Neuron (in vitro differentiated cells): ENCODE data around the gene ADGRG6.

ENCODE experiments used
- H2AFZ ChIP-seq: one replicate; pipeline ENCODE4 v1.6.1; 2013; ENCODE audit warnings: low read depth, mild to moderate bottlenecking, inconsistent platforms, low read length, moderate library complexity
- H3K27me3 ChIP-seq: one replicate; pipeline ENCODE4 v1.6.1; 2013; ENCODE audit warnings: low read length; ENCODE audit not compliant: insufficient read depth
- H3K36me3 ChIP-seq: one replicate; pipeline ENCODE4 v1.6.1; 2013; ENCODE audit warnings: low read length; ENCODE audit not compliant: insufficient read depth
- H3K4me1 ChIP-seq: one replicate; pipeline ENCODE4 v1.6.1; 2013; ENCODE audit warnings: low read length; ENCODE audit not compliant: insufficient read depth
- H3K4me3 ChIP-seq: 2 replicates; pipeline ENCODE4 v1.5.1; 2013; ENCODE audit warnings: mild to moderate bottlenecking, low read length, moderate library complexity
- H3K9me3 ChIP-seq: one replicate; pipeline ENCODE4 v1.6.1; 2013; ENCODE audit warnings: low read length

The ADGRG6 gene

GRCh38 chr6:142406131-142406530 is 104.3 kb downstream of the ADGRG6 start:
- Histone ChIP-seq H3K9me3 (no peaks in the 10 kb centered on the region), H3K4me1 (no peaks in the 10 kb centered on the region), H2AFZ (no peak overlapping the region), H3K4me3 (no peak overlapping the region), H3K36me3 (no peaks in the 10 kb centered on the region), H3K27me3 (no peaks in the 10 kb centered on the region)

GRCh38 chr6:142407685-142408273 is 106.0 kb downstream of the ADGRG6 start:
- no peak overlapping the region for H3K4me3 ChIP-seq
- H3K4me1 ChIP-seq, result no peaks in the 10 kb centered on the region
- H2AFZ ChIP-seq, result no peak overlapping the region
- H3K9me3 ChIP-seq, result no peaks in the 10 kb centered on the region
- no peaks in the 10 kb centered on the region for H3K36me3 ChIP-seq
- H3K27me3 ChIP-seq, result no peaks in the 10 kb centered on the region

- Histone ChIP-seq H3K27me3 (no peaks in the 10 kb centered on the region), H3K4me3 (no peak overlapping the region), H3K9me3 (no peaks in the 10 kb centered on the region), H2AFZ (no peak overlapping the region), H3K4me1 (no peaks in the 10 kb centered on the region), H3K36me3 (no peaks in the 10 kb centered on the region)
These were observed 106.6 kb downstream of the ADGRG6 start for GRCh38 chr6:142408409-142408808.

- no peak overlapping the region for H2AFZ ChIP-seq
- H3K27me3 ChIP-seq, result no peaks in the 10 kb centered on the region
- no peaks in the 10 kb centered on the region for H3K36me3 ChIP-seq
- H3K9me3 ChIP-seq, result no peaks in the 10 kb centered on the region
- no peak overlapping the region for H3K4me3 ChIP-seq
- H3K4me1 ChIP-seq, result no peaks in the 10 kb centered on the region
These were observed 108.0 kb downstream of the ADGRG6 start for GRCh38 chr6:142409794-142410193.

- no peaks in the 10 kb centered on the region for H3K27me3 ChIP-seq
- H2AFZ ChIP-seq, result no peak overlapping the region
- H3K36me3 ChIP-seq, result no peaks in the 10 kb centered on the region
- H3K9me3 ChIP-seq, result no peaks in the 10 kb centered on the region
- no peak overlapping the region for H3K4me3 ChIP-seq
- peaks cover 8% of the 10 kb centered on the region for H3K4me1 ChIP-seq
These were observed 109.3 kb downstream of the ADGRG6 start for GRCh38 chr6:142411145-142411544.

GRCh38 chr6:142412241-142412640 is 110.4 kb downstream of the ADGRG6 start:
- Histone ChIP-seq H3K4me1 (peaks cover 18% of the 10 kb centered on the region), H3K36me3 (no peaks in the 10 kb centered on the region), H3K27me3 (no peaks in the 10 kb centered on the region), H3K9me3 (no peaks in the 10 kb centered on the region), H3K4me3 (no peak overlapping the region), H2AFZ (no peak overlapping the region)

GRCh38 chr6:142412658-142413057 is 110.9 kb downstream of the ADGRG6 start:
- Histone ChIP-seq H3K9me3 (no peaks in the 10 kb centered on the region), H3K36me3 (no peaks in the 10 kb centered on the region), H2AFZ (no peak overlapping the region), H3K4me1 (peaks cover 22% of the 10 kb centered on the region), H3K27me3 (no peaks in the 10 kb centered on the region), H3K4me3 (no peak overlapping the region)

- H3K9me3 ChIP-seq, result no peaks in the 10 kb centered on the region
- H2AFZ ChIP-seq, result no peak overlapping the region
- no peaks in the 10 kb centered on the region for H3K36me3 ChIP-seq
- H3K27me3 ChIP-seq, result no peaks in the 10 kb centered on the region
- H3K4me3 ChIP-seq, result no peak overlapping the region
- peaks cover 24% of the 10 kb centered on the region for H3K4me1 ChIP-seq
These were observed 111.3 kb downstream of the ADGRG6 start for GRCh38 chr6:142413111-142413510.

- H3K9me3 ChIP-seq, result no peaks in the 10 kb centered on the region
- H3K36me3 ChIP-seq, result no peaks in the 10 kb centered on the region
- H3K4me1 ChIP-seq, result peaks cover 24% of the 10 kb centered on the region
- H3K4me3 ChIP-seq, result no peak overlapping the region
- H3K27me3 ChIP-seq, result no peaks in the 10 kb centered on the region
- no peak overlapping the region for H2AFZ ChIP-seq
These were observed 112.8 kb downstream of the ADGRG6 start for GRCh38 chr6:142414462-142415250.

GRCh38 chr6:142416179-142416578 is 114.4 kb downstream of the ADGRG6 start:
- peaks cover 24% of the 10 kb centered on the region for H3K4me1 ChIP-seq
- H3K4me3 ChIP-seq, result no peak overlapping the region
- no peaks in the 10 kb centered on the region for H3K27me3 ChIP-seq
- H3K9me3 ChIP-seq, result no peaks in the 10 kb centered on the region
- no peaks in the 10 kb centered on the region for H3K36me3 ChIP-seq
- peak overlapping the region; percentile 56 for H2AFZ ChIP-seq

- Histone ChIP-seq H3K9me3 (no peaks in the 10 kb centered on the region), H3K4me1 (peaks cover 26% of the 10 kb centered on the region), H3K36me3 (no peaks in the 10 kb centered on the region), H3K27me3 (no peaks in the 10 kb centered on the region), H2AFZ (peak overlapping the region; percentile 56), H3K4me3 (no peak overlapping the region)
These were observed 114.9 kb downstream of the ADGRG6 start for GRCh38 chr6:142416686-142417085.

- Histone ChIP-seq H3K4me1 (peaks cover 26% of the 10 kb centered on the region), H3K9me3 (no peaks in the 10 kb centered on the region), H3K27me3 (no peaks in the 10 kb centered on the region), H2AFZ (peak overlapping the region; percentile 56), H3K4me3 (no peak overlapping the region), H3K36me3 (no peaks in the 10 kb centered on the region)
These were observed 115.5 kb downstream of the ADGRG6 start for GRCh38 chr6:142417331-142417750.

GRCh38 chr6:142419071-142419470 is 117.3 kb downstream of the ADGRG6 start:
- H3K9me3 ChIP-seq, result no peaks in the 10 kb centered on the region
- H3K4me1 ChIP-seq, result peaks cover 26% of the 10 kb centered on the region
- H3K4me3 ChIP-seq, result no peak overlapping the region
- no peaks in the 10 kb centered on the region for H3K27me3 ChIP-seq
- H2AFZ ChIP-seq, result no peak overlapping the region
- H3K36me3 ChIP-seq, result no peaks in the 10 kb centered on the region
